Measurements from ENCODE around the gene RERE. TPM values are rescaled to one million over a fixed set of nuclear protein-coding genes. Genes with fewer than 3 reads are reported as not detected.
A peak's percentile ranks its signal among the peaks of the same experiment; 100 is the strongest.

The RERE gene
- total RNA-seq, 1 donor from 2014 or later: 50.7 TPM

GRCh38 chr1:8439015-8439702, 378.3 kb downstream of the RERE start:
- peak; percentile 91 for DNase-seq

DNA sequence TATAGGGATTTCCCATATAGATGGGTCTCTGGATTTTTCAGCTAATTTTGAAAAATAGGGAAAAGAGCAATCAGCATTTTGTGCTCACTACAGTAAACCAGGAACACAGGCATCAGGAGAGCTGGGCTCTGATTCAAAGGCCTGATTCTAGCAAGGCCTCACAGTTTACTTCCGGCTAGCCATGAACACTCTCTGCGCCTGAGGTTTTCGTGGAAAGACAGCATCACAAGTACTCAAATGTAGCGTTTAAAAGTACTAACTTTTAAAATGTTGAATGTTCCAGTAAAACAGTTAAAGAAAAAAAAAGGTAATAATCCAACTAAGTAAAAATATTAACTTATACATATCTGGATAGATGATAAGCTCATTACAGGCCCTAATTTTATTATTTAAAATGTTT, 379.0 kb downstream of the RERE start:
- DNase-seq: no peak

DNA sequence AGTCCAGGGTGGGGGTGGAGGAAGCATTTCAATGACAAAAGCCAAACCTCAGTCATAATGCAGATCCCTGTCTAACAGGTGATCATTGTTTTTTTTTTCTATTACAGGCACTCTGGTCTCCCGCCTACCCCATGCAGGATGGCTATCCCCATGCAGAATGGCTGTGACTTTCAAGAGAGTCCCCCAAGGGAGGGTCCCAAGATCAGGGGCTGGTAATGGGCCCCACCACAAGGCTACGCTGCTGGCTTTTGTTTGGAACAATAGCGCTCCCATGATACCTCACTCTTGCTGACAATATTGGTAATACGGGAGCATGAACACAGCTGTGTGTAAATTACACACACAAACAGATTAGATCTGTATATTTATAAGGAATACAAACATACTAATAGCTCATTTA, 380.1 kb downstream of the RERE start:
- DNase-seq: no peak

DNA sequence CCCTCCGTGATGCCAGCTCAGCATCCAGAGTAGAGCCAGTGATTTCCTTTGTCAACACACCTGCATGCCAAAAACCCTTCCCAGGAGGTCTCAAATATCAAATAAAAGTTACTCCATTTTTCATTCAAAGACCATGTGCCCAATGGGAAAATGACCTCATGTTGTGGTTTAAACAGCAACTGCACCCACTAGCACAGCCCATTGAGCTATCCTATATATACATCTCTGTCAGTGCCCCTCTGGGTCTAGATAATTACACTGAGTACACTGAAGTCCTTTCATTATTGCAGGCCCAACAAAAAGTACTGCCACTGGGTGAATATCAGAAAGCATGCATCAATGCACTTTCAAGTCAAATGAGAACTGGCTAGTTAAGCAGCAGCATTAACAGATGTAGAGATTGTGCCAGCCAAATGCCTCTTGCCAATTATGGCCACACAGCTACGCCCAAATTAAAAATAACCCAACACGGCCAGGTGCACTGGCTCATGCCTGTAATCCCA, 381.8 kb downstream of the RERE start:
- no peak for DNase-seq

DNA sequence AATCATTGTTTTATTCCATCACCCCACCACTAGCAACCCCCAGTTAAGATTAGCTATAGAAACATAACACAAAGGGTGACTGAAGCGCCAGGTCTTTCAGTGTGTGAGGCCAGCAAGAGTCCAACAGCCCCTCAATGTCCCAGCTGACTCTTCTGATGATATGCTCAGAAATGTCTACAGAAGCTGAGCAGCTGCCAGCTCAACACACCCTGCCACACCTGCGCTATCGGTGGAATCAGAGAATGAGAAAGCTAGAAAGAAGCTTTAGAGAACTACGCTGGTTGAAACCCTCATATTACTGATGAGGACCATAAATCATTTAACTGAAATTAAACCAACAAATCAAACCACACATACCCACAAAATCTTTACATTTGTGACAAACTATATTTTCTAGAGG, 383.3 kb downstream of the RERE start:
- DNase-seq: no peak

DNA sequence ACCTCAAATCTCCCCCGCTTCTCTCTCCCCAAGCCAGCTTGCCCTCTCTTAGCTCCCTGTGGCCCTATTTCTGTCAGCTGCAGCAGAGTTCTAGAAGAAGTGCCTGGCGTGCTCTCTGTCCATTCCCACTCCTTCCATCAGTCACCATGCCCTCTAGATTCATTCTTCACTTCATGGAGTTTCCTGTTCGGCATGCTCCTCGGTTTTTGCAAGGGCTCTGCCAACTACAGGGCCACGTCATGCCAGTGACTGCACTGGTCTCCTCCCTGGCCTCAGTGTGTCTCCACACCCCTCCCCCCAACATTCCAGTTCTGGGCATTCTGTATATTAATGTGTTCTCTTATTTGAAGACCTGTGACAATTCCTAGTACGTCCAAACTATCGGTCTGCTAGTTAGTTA, 385.7 kb downstream of the RERE start:
- no peak for DNase-seq

- no peak for DNase-seq
Observed at GRCh38 chr1:8431019-8431418, 386.4 kb downstream of the RERE start.

DNA sequence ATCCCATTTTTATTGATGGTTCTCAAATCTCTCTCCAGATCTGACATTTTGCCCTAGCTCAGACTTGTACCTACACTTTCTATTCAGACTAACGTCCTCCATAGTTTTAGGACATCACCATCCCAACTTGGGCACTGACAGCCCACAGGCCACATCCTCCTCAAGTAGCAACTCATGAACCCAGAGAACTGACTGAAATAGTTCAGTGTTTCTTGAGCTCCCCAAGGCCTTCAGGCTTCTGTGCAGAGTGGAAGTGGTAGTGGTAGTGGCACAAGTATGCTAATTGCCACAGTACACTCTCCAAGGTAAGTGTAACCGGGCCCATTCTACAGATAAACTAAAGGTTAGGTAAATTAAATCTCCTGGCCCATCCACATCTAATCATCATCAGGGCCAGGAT, 387.0 kb downstream of the RERE start:
- DNase-seq: no peak

DNA sequence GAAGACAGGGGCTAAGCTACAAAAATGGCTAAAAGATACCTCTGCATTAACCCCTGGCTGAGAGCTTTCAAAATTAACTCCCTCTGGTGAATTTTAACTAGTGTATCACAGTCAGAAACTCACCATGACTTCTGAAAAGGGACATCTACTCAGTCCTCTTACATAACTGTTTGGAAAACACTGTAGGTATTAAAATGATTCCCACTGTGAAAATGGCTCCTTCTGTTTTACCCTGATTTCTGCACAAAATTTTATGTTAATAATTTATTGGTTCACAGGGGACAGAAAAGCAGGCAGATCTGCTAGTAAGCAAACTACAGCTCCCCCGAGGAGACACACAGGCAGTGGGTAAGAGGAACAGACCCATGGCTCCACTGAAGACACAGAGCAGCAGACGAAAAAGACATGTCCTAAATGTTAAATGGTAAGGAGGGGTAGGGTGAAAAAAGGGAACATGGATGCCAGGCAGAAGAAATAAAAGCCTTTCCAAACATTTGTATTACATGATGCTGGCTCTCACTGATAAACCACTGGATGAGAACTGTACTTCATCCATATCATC, 387.8 kb downstream of the RERE start:
- DNase-seq: no peak

GRCh38 chr1:8428441-8428840, 389.0 kb downstream of the RERE start:
- DNase-seq: no peak

GRCh38 chr1:8427986-8428385, 389.5 kb downstream of the RERE start:
- no peak for DNase-seq

DNA sequence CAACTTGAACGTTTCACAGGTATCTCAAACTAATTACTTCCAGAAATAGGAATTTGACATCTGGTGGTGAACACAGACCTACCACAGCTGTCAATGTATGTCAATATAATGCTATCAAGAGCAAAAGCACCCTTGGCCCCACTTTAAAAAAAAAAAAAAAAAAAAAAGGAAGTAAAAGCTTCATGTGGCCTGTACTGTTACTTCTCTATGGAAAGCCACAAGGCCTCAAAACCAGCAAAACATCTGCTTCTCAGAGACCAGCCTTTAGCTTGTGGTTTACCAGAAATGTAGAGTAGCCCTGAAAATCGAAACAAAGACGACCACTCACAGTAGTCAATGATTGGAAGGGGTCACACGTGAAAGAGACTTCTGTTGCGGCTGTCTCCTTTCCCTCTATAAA, 389.9 kb downstream of the RERE start:
- no peak for DNase-seq

- DNase-seq: no peak
Observed at GRCh38 chr1:8426996-8427395, 390.4 kb downstream of the RERE start.

- DNase-seq: no peak
Observed at GRCh38 chr1:8425781-8426161, 391.7 kb downstream of the RERE start.

GRCh38 chr1:8425150-8425780, 392.2 kb downstream of the RERE start:
- DNase-seq: no peak

GRCh38 chr1:8424539-8425116, 392.8 kb downstream of the RERE start:
- DNase-seq: peak; percentile 55

- DNase-seq: peak; percentile 76
Observed at GRCh38 chr1:8423692-8424538, 393.5 kb downstream of the RERE start.

GRCh38 chr1:8423269-8423691, 394.2 kb downstream of the RERE start:
- no peak for DNase-seq

DNA sequence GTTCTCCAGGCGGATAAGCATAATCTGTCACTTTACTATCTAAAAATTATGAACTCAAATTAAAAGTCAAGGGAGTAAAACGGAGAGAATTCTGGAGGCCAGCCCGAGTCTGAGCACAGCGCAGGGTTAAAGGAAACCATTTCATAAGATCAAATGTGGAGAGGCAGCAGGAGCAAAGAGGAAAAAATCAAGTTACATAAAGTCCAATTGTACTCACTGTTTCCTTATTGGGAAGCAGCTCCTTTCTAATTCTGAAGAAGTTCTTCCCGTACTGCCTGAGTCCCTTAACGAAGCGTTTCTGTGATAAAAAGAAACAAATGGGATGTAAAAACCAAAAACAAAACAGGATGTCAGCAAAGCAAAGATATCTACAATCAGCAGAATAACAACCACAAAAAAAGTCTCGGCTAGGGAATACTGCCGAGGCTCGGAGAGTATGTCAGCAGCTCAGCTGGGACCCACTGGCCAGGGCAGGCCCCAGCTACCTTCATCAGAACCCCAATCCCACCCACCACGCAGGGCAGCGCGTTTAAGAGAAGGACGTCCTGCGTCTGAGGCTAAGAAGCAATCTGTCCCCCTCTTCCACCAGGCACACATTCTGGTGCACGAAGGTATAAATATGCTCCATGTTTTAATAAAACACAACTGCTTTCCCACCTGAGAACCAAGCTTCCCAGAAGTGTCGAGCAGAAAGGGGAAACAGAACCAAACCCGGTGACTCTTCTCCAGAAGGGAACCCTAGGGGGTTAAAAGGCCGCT, 394.8 kb downstream of the RERE start:
- peak; percentile 43 for DNase-seq

DNA sequence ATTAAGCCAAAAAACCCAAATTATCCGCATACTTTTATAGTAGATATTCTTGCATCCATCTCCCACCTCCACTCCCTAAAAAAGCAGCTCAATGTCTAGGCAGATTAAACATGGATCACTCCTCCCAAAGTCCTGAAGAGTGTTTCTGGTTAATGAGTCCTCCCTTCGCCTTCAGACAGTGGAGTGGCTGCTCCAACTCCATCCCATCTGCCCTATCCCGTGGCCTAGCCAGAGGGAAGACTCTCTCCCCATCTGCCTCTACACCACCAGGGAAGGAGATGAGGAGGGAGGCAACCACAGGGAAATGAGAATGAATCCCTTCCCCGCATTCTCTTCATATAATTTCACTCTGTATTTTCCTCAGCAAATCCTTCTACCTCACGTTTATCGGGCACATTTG, 395.7 kb downstream of the RERE start:
- DNase-seq: peak; percentile 32

- DNase-seq: no peak
Observed at GRCh38 chr1:8420318-8420717, 397.1 kb downstream of the RERE start.

- no peak for DNase-seq
Observed at GRCh38 chr1:8419861-8420260, 397.6 kb downstream of the RERE start.
